H9 (cell line): ENCODE measurements around the gene TMTC3. TPM values are rescaled to one million over a fixed set of nuclear protein-coding genes. Genes with fewer than 3 reads are reported as not detected.

Experiments
- DNase-seq: peaks from one replicate; pipeline ENCODE4 v3.0.0-alpha.2; 2017
- H2AFZ ChIP-seq: one replicate; pipeline ENCODE4 v1.6.1; 2013; ENCODE audit warnings: mild to moderate bottlenecking, low read length, control low read depth, moderate library complexity
- H2AK5ac ChIP-seq: 2 replicates; pipeline ENCODE4 v1.6.1; 2013; ENCODE audit warnings: low read length, control low read depth, mixed read lengths; ENCODE audit not compliant: insufficient read length
- H2BK120ac ChIP-seq: one replicate; pipeline ENCODE4 v1.6.1; 2013; ENCODE audit warnings: low read depth, mild to moderate bottlenecking, low read length, control low read depth, inconsistent platforms; ENCODE audit not compliant: poor library complexity, severe bottlenecking
- H2BK12ac ChIP-seq: 2 replicates; pipeline ENCODE4 v1.6.1; 2013; ENCODE audit warnings: low read length, control low read depth, mixed read lengths, low read depth; ENCODE audit not compliant: insufficient read length
- H2BK15ac ChIP-seq: 2 replicates; pipeline ENCODE4 v1.6.1; 2013; ENCODE audit warnings: low read depth, low read length, control low read depth
- H2BK20ac ChIP-seq: one replicate; pipeline ENCODE4 v1.6.1; 2013; ENCODE audit warnings: low read depth, mild to moderate bottlenecking, low read length, control low read depth, inconsistent platforms; ENCODE audit not compliant: poor library complexity, severe bottlenecking
- H2BK5ac ChIP-seq: 2 replicates; pipeline ENCODE4 v1.6.1; 2013; ENCODE audit warnings: low read length, control low read depth, mixed read lengths; ENCODE audit not compliant: insufficient read length
- H3K14ac ChIP-seq: 2 replicates; pipeline ENCODE4 v1.6.1; 2013; ENCODE audit warnings: low read length, control low read depth; ENCODE audit not compliant: insufficient read depth
- H3K18ac ChIP-seq: 2 replicates; pipeline ENCODE4 v1.6.1; 2013; ENCODE audit warnings: low read depth, mild to moderate bottlenecking, mixed read lengths, low read length, control low read depth; ENCODE audit not compliant: insufficient read length
- H3K23ac ChIP-seq: 2 replicates; pipeline ENCODE4 v1.6.1; 2013; ENCODE audit warnings: low read length, control low read depth, mixed read lengths, low read depth; ENCODE audit not compliant: insufficient read length
- H3K23me2 ChIP-seq: 2 replicates; pipeline ENCODE4 v1.6.1; 2013; ENCODE audit warnings: low read depth, mild to moderate bottlenecking, mixed read lengths, low read length, control low read depth; ENCODE audit not compliant: insufficient read length, poor library complexity, severe bottlenecking
- H3K27ac ChIP-seq: 2 replicates; pipeline ENCODE4 v1.5.1; 2013; ENCODE audit warnings: low read length, control low read depth, mixed read lengths, low read depth; ENCODE audit not compliant: insufficient read length
- H3K27me3 ChIP-seq: 2 replicates; pipeline ENCODE4 v1.6.1; 2013; ENCODE audit warnings: low read length, control low read depth, inconsistent platforms; ENCODE audit not compliant: insufficient read depth
- H3K4ac ChIP-seq: 2 replicates; pipeline ENCODE4 v1.6.1; 2013; ENCODE audit warnings: low read depth, mild to moderate bottlenecking, control low read depth, inconsistent platforms, low read length, moderate library complexity
- H3K4me1 ChIP-seq: 2 replicates; pipeline ENCODE4 v1.6.1; 2013; ENCODE audit warnings: low read length, control low read depth, inconsistent platforms; ENCODE audit not compliant: insufficient read depth
- H3K4me2 ChIP-seq: 2 replicates; pipeline ENCODE4 v1.6.1; 2013; ENCODE audit warnings: low read length, control low read depth, mixed read lengths; ENCODE audit not compliant: insufficient read length, insufficient read depth
- H3K56ac ChIP-seq: 2 replicates; pipeline ENCODE4 v1.6.1; 2013; ENCODE audit warnings: low read depth, mild to moderate bottlenecking, mixed read lengths, low read length, control low read depth; ENCODE audit not compliant: insufficient read length
- H3K79me1 ChIP-seq: 2 replicates; pipeline ENCODE4 v1.6.1; 2013; ENCODE audit warnings: low read depth, mild to moderate bottlenecking, moderate library complexity, low read length, control low read depth, inconsistent platforms; ENCODE audit not compliant: insufficient read depth, poor library complexity, severe bottlenecking
- H3K79me2 ChIP-seq: 2 replicates; pipeline ENCODE4 v1.6.1; 2013; ENCODE audit warnings: low read length, control low read depth, inconsistent platforms; ENCODE audit not compliant: insufficient read depth
- H3K9ac ChIP-seq: 2 replicates; pipeline ENCODE4 v1.6.1; 2013; ENCODE audit warnings: low read length, control low read depth, mixed read lengths; ENCODE audit not compliant: insufficient read length; ENCODE audit errors: extremely low read depth
- H3K9me3 ChIP-seq: one replicate; pipeline ENCODE4 v1.6.1; 2013; ENCODE audit warnings: low read depth, low read length, inconsistent platforms; ENCODE audit not compliant: control insufficient read depth
- H3T11ph ChIP-seq: one replicate; pipeline ENCODE4 v1.6.1; 2013; ENCODE audit warnings: mild to moderate bottlenecking, low read length, control low read depth, inconsistent platforms
- H4K20me1 ChIP-seq: one replicate; pipeline ENCODE4 v1.6.1; 2013; ENCODE audit not compliant: control insufficient read depth, insufficient read length, insufficient read depth
- H4K5ac ChIP-seq: 2 replicates; pipeline ENCODE4 v1.6.1; 2013; ENCODE audit warnings: low read depth, mild to moderate bottlenecking, mixed read lengths, low read length, control low read depth; ENCODE audit not compliant: insufficient read length
- H4K8ac ChIP-seq: replicated peaks from 2 replicates; pipeline ENCODE4 v1.6.1; 2013; ENCODE audit warnings: low read length, control low read depth, mixed read lengths, low read depth; ENCODE audit not compliant: insufficient read length
- H4K91ac ChIP-seq: 2 replicates; pipeline ENCODE4 v1.6.1; 2013; ENCODE audit warnings: low read depth, mild to moderate bottlenecking, moderate library complexity, mixed read lengths, low read length, control low read depth; ENCODE audit not compliant: insufficient read length
- H3K27ac Mint-ChIP-seq, 3 experiments: 2 replicates in 2 of 3; 3 replicates in 1 of 3; pipeline ENCODE4 v1.8.0; 2020 to 2021; ENCODE audit warnings: mixed read lengths in 3 of 3, mild to moderate bottlenecking in 1 of 3, moderate library complexity in 1 of 3
- H3K27me3 Mint-ChIP-seq: 2 replicates; pipeline ENCODE4 v1.8.0; 2021; ENCODE audit warnings: low read depth, mild to moderate bottlenecking, moderate library complexity, mixed read lengths
- H3K36me3 Mint-ChIP-seq, 3 experiments: 2 replicates in 2 of 3; 3 replicates in 1 of 3; pipeline ENCODE4 v1.8.0; 2020 to 2021; ENCODE audit warnings: low read depth in 3 of 3, mixed read lengths in 3 of 3; ENCODE audit not compliant: insufficient read depth in 1 of 3
- H3K4me1 Mint-ChIP-seq, 2 experiments: 2 replicates each; pipeline ENCODE4 v1.8.0; 2020; ENCODE audit warnings: mixed read lengths in 2 of 2
- H3K4me3 Mint-ChIP-seq, 2 experiments: 2 replicates in 1 of 2; 3 replicates in 1 of 2; pipeline ENCODE4 v1.8.0; 2020 to 2021; ENCODE audit warnings: mild to moderate bottlenecking in 2 of 2, mixed read lengths in 2 of 2, moderate library complexity in 1 of 2
- H3K9me3 Mint-ChIP-seq, 2 experiments: 2 replicates in 1 of 2; 3 replicates in 1 of 2; pipeline ENCODE4 v1.8.0; 2020; ENCODE audit warnings: mild to moderate bottlenecking in 2 of 2, mixed read lengths in 2 of 2, moderate library complexity in 1 of 2
- WGBS: extraction: QIAGEN DNeasy Blood & Tissue Kit; methylation state at CpG from one replicate; pipeline ENCODE4 v1.1.7; 2013; ENCODE audit warnings: missing lambda C conversion rate, low lambda C conversion rate, mixed read lengths; ENCODE audit not compliant: insufficient read length; ENCODE audit errors: extremely low coverage; 5-methylcytosine and 5-hydroxymethylcytosine counted together
- total RNA-seq: library from RNA; stranded (reverse); gene quantifications from 2 replicates; pipeline ENCODE4 v1.2.1, GENCODE V29; 2021
- TF ChIP-seq, protein P1 (sequence below): fragments of 200-600 bp; sonication (generic); conservative IDR thresholded peaks from 3 replicates; pipeline ENCODE4 v1.8.0; 2021; ENCODE audit warnings: antibody characterized with exemption, mild to moderate bottlenecking

Gene TMTC3
- total RNA-seq, 1 experiment from 2014 or later = 37.7 TPM

DNA sequence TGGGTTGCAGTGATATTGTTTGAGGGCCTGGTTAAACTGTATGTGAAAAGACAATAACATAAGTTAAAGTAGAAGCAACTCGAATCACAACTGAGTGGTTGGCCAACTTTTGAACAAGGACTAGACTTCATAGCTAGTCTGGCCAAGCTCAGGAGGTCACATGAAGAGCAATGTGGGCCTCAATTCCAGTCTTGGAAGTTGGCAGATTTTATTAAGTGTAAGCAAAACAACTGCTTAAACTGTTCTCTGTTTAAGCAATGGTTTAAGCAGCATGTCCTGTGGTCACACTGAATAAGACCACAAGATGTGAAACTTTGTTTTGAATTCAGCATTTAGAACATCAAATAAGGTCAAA lies 100.4 kb downstream of the TMTC3 start:
- Histone ChIP-seq H4K20me1 (no peaks in the 10 kb centered on the region), H3T11ph (no peak overlapping the region), H3K4ac (no peak overlapping the region), H2BK5ac (no peak overlapping the region), H3K27ac (no peak overlapping the region), H4K8ac (no peak overlapping the region), H2BK20ac (no peak overlapping the region), H2BK12ac (no peak overlapping the region), H3K56ac (no peak overlapping the region), H3K9me3 (no peaks in the 10 kb centered on the region), H3K23ac (no peak overlapping the region), H3K27me3 (no peaks in the 10 kb centered on the region), H3K4me1 (no peaks in the 10 kb centered on the region; the same call in 1 of the 2 replicates), H3K14ac (no peak overlapping the region), H3K18ac (no peak overlapping the region), H3K9ac (no peak overlapping the region), H2BK120ac (no peak overlapping the region), H4K91ac (no peak overlapping the region), H2AK5ac (no peak overlapping the region), H3K79me1 (no peaks in the 10 kb centered on the region), H3K4me2 (no peak overlapping the region), H3K79me2 (no peaks in the 10 kb centered on the region), H3K23me2 (no peaks in the 10 kb centered on the region), H4K5ac (no peak overlapping the region), H2BK15ac (no peak overlapping the region), H2AFZ (no peak overlapping the region)
- no peak for DNase-seq
- Mint-ChIP-seq H3K36me3 (peaks cover 0 to 4% (median 0%) of the 10 kb centered on the region in 3 experiments; a peak in 3 of 7 replicates), H3K27ac (no peak overlapping the region), H3K27me3 (no peaks in the 10 kb centered on the region), H3K9me3 (peaks cover 4% of the 10 kb centered on the region in 2 experiments; a peak in 4 of 5 replicates), H3K4me3 (no peak overlapping the region), H3K4me1 (peaks cover 10 to 11% of the 10 kb centered on the region in 2 experiments)
- TF ChIP-seq, protein P1, sequence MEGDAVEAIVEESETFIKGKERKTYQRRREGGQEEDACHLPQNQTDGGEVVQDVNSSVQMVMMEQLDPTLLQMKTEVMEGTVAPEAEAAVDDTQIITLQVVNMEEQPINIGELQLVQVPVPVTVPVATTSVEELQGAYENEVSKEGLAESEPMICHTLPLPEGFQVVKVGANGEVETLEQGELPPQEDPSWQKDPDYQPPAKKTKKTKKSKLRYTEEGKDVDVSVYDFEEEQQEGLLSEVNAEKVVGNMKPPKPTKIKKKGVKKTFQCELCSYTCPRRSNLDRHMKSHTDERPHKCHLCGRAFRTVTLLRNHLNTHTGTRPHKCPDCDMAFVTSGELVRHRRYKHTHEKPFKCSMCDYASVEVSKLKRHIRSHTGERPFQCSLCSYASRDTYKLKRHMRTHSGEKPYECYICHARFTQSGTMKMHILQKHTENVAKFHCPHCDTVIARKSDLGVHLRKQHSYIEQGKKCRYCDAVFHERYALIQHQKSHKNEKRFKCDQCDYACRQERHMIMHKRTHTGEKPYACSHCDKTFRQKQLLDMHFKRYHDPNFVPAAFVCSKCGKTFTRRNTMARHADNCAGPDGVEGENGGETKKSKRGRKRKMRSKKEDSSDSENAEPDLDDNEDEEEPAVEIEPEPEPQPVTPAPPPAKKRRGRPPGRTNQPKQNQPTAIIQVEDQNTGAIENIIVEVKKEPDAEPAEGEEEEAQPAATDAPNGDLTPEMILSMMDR = no peak
- no CpG with 5 or more reads among the region's 1 CpG for WGBS
